Sigmoid colon (tissue), 4 donors: ENCODE results near the gene PADI6.

Experiments used
- POLR2AphosphoS5 ChIP-seq, 4 donors: sonication (generic); formaldehyde crosslinking; IDR thresholded peaks; one replicate each; pipeline ENCODE4 v1.6.1; 2017; ENCODE audit warnings: antibody characterized with exemption in 4 of 4
- TF ChIP-seq, protein P1 (sequence below), 4 experiments: fragments of 450-650 bp in 3 of 4; fragments of 200-600 bp in 1 of 4; IDR thresholded peaks; one replicate each; pipeline ENCODE4 v1.5.1; 2016 to 2019; ENCODE audit warnings: antibody characterized with exemption in 4 of 4, mild to moderate bottlenecking in 3 of 4, moderate library complexity in 2 of 4

- TF ChIP-seq, protein P1, sequence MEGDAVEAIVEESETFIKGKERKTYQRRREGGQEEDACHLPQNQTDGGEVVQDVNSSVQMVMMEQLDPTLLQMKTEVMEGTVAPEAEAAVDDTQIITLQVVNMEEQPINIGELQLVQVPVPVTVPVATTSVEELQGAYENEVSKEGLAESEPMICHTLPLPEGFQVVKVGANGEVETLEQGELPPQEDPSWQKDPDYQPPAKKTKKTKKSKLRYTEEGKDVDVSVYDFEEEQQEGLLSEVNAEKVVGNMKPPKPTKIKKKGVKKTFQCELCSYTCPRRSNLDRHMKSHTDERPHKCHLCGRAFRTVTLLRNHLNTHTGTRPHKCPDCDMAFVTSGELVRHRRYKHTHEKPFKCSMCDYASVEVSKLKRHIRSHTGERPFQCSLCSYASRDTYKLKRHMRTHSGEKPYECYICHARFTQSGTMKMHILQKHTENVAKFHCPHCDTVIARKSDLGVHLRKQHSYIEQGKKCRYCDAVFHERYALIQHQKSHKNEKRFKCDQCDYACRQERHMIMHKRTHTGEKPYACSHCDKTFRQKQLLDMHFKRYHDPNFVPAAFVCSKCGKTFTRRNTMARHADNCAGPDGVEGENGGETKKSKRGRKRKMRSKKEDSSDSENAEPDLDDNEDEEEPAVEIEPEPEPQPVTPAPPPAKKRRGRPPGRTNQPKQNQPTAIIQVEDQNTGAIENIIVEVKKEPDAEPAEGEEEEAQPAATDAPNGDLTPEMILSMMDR (IDR thresholded peaks at IDR 0.05): no peak
- no peak for TF ChIP-seq POLR2AphosphoS5 (IDR thresholded peaks at IDR 0.05)
Observed at GRCh38 chr1:17400725-17401341, 28.8 kb downstream of the PADI6 start.
